NB4 (cell line): ENCODE results near the gene DENND1A.

Source experiments
- MAX ChIP-seq: IDR thresholded peaks from 2 replicates; pipeline ENCODE4 v1.6.1; 2011; ENCODE audit warnings: low read depth, low read length
- MYC ChIP-seq: IDR thresholded peaks from 2 replicates; pipeline ENCODE4 v1.6.1; 2011; ENCODE audit warnings: low read depth, low read length
- POLR2A ChIP-seq: IDR thresholded peaks from 2 replicates; pipeline ENCODE4 v1.6.1; 2011; ENCODE audit warnings: mild to moderate bottlenecking; ENCODE audit not compliant: insufficient read length; ENCODE audit errors: extremely low read depth
- TF ChIP-seq, protein P1 (sequence below): IDR thresholded peaks from one replicate; pipeline ENCODE4 v1.5.1; 2012; ENCODE audit warnings: low read depth, low read length

DNA sequence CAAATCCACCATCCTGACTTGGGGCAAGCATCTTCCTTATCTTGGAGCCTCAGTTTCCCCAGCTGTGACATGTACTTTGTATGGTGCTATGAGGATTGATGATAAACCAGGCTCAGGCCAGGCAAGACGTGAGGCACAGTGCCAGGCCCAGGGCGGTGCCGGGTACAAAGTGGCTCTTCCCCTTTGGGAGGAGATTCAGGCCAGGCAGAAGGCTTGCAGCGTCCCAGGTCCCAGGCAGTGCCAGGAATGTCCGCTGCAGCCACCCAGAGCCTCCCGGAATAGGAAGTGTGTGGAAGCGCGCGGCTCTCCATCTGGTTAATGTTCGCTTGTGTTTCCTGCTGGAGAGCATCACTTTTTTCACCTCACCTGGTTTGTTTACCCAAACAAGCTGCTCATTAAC, 12.6 kb upstream of the DENND1A start:
- TF ChIP-seq POLR2A, result no peak
- TF ChIP-seq, protein P1, sequence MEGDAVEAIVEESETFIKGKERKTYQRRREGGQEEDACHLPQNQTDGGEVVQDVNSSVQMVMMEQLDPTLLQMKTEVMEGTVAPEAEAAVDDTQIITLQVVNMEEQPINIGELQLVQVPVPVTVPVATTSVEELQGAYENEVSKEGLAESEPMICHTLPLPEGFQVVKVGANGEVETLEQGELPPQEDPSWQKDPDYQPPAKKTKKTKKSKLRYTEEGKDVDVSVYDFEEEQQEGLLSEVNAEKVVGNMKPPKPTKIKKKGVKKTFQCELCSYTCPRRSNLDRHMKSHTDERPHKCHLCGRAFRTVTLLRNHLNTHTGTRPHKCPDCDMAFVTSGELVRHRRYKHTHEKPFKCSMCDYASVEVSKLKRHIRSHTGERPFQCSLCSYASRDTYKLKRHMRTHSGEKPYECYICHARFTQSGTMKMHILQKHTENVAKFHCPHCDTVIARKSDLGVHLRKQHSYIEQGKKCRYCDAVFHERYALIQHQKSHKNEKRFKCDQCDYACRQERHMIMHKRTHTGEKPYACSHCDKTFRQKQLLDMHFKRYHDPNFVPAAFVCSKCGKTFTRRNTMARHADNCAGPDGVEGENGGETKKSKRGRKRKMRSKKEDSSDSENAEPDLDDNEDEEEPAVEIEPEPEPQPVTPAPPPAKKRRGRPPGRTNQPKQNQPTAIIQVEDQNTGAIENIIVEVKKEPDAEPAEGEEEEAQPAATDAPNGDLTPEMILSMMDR, result no peak
- no peak for TF ChIP-seq MYC
- no peak for TF ChIP-seq MAX
